Karpas-422 (cell line): ENCODE measurements around the gene HPS5. TPM values are rescaled to one million over a fixed set of nuclear protein-coding genes. Genes with fewer than 3 reads are reported as not detected.
A peak's percentile ranks its signal among the peaks of the same experiment; 100 is the strongest.

Experiments used
- DNase-seq: peaks from one replicate; pipeline ENCODE4 v3.0.0-alpha.2; 2015
- H2AFZ ChIP-seq: fragments of 200-600 bp; sonication (generic); 2 replicates; pipeline ENCODE4 v1.6.1; 2014; ENCODE audit warnings: antibody characterized with exemption, low read length, mixed read lengths
- H3K27ac ChIP-seq: fragments of 200-600 bp; sonication (generic); 2 replicates; pipeline ENCODE4 v1.5.1; 2014; ENCODE audit warnings: mild to moderate bottlenecking, low read length, moderate library complexity
- H3K27me3 ChIP-seq: fragments of 200-600 bp; sonication (generic); 2 replicates; pipeline ENCODE4 v1.6.1; 2014; ENCODE audit warnings: low read length, mixed read lengths
- H3K36me3 ChIP-seq: fragments of 200-600 bp; sonication (generic); 2 replicates; pipeline ENCODE4 v1.6.1; 2014; ENCODE audit warnings: low read length, mixed read lengths; ENCODE audit not compliant: insufficient read depth
- H3K4me1 ChIP-seq: fragments of 200-600 bp; sonication (generic); 2 replicates; pipeline ENCODE4 v1.6.1; 2014; ENCODE audit warnings: mild to moderate bottlenecking, low read length, mixed read lengths
- H3K4me2 ChIP-seq: fragments of 200-600 bp; sonication (generic); 2 replicates; pipeline ENCODE4 v1.6.1; 2014; ENCODE audit warnings: low read length, low read depth, mild to moderate bottlenecking; ENCODE audit not compliant: poor library complexity, severe bottlenecking
- H3K4me3 ChIP-seq: fragments of 200-600 bp; sonication (generic); 2 replicates; pipeline ENCODE4 v1.5.1; 2014; ENCODE audit warnings: mild to moderate bottlenecking, antibody characterized with exemption, low read length, mixed read lengths
- H3K79me2 ChIP-seq: fragments of 200-600 bp; sonication (generic); 2 replicates; pipeline ENCODE4 v1.6.1; 2014; ENCODE audit warnings: mild to moderate bottlenecking, low read length, mixed read lengths
- H3K9ac ChIP-seq: fragments of 200-600 bp; sonication (generic); 2 replicates; pipeline ENCODE4 v1.6.0; 2014; ENCODE audit warnings: low read length
- H3K9me2 ChIP-seq: fragments of 200-600 bp; sonication (generic), shearing (Covaris generic); replicated peaks from 2 replicates; pipeline ENCODE4 v1.6.0; 2014; ENCODE audit warnings: mild to moderate bottlenecking, low read length, moderate library complexity; ENCODE audit not compliant: insufficient read depth
- H3K9me3 ChIP-seq: fragments of 300-700, 200-600 bp; sonication (generic); 2 replicates; pipeline ENCODE4 v1.6.1; 2014; ENCODE audit warnings: low read length, mixed read lengths
- H4K20me1 ChIP-seq: fragments of 200-600 bp; sonication (generic); 2 replicates; pipeline ENCODE4 v1.6.1; 2014; ENCODE audit warnings: mild to moderate bottlenecking, antibody characterized with exemption, low read length, low read depth; ENCODE audit not compliant: insufficient read depth
- total RNA-seq: library from RNA; depleted of rRNA; stranded (reverse); fragments of >200 nt; shearing (Covaris generic); gene quantifications from 2 replicates; pipeline ENCODE4 v1.2.3, GENCODE V29; 2014; ENCODE audit warnings: low replicate concordance; rRNA removed

Gene HPS5, protein sequence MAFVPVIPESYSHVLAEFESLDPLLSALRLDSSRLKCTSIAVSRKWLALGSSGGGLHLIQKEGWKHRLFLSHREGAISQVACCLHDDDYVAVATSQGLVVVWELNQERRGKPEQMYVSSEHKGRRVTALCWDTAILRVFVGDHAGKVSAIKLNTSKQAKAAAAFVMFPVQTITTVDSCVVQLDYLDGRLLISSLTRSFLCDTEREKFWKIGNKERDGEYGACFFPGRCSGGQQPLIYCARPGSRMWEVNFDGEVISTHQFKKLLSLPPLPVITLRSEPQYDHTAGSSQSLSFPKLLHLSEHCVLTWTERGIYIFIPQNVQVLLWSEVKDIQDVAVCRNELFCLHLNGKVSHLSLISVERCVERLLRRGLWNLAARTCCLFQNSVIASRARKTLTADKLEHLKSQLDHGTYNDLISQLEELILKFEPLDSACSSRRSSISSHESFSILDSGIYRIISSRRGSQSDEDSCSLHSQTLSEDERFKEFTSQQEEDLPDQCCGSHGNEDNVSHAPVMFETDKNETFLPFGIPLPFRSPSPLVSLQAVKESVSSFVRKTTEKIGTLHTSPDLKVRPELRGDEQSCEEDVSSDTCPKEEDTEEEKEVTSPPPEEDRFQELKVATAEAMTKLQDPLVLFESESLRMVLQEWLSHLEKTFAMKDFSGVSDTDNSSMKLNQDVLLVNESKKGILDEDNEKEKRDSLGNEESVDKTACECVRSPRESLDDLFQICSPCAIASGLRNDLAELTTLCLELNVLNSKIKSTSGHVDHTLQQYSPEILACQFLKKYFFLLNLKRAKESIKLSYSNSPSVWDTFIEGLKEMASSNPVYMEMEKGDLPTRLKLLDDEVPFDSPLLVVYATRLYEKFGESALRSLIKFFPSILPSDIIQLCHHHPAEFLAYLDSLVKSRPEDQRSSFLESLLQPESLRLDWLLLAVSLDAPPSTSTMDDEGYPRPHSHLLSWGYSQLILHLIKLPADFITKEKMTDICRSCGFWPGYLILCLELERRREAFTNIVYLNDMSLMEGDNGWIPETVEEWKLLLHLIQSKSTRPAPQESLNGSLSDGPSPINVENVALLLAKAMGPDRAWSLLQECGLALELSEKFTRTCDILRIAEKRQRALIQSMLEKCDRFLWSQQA
- total RNA-seq = 31.2 and 44.2 TPM in 2 replicates

- peak within 1 kb of the TSS; percentile 95 for H2AFZ ChIP-seq
Observed at GRCh38 chr11:18321969-18322711, at the start of gene HPS5, which contains the start of gene GTF2H1. TSS of gene HPS5 (minus strand) at chr11:18322140. CDS start at chr11:18317858, 4,282 bp downstream. TSS of gene GTF2H1 (plus strand) at chr11:18322567. CDS start at chr11:18333075, 10,508 bp downstream.

GRCh38 chr11:18371279-18371678 is 49.3 kb upstream of the HPS5 start:
- no peak overlapping the region for H3K27ac ChIP-seq
- DNase-seq = no peak
- no peak overlapping the region for H3K4me3 ChIP-seq
- no peaks in the 10 kb centered on the region for H3K79me2 ChIP-seq
- H3K27me3 ChIP-seq = no peaks in the 10 kb centered on the region
- H3K9me2 ChIP-seq = no peaks in the 10 kb centered on the region
- no peak overlapping the region for H2AFZ ChIP-seq
- H3K9ac ChIP-seq = no peak overlapping the region
- H3K36me3 ChIP-seq = peaks cover 1% of the 10 kb centered on the region; the same call in 1 of the 2 replicates
- H3K4me1 ChIP-seq = no peaks in the 10 kb centered on the region
- H3K4me2 ChIP-seq = no peak overlapping the region
- H4K20me1 ChIP-seq = no peaks in the 10 kb centered on the region
- no peaks in the 10 kb centered on the region for H3K9me3 ChIP-seq

More at GRCh38 chr11:18321969-18322711, at the start of gene HPS5, which contains the start of gene GTF2H1:
- H3K4me3 ChIP-seq = peak within 1 kb of the TSS; percentile 80
- H3K4me2 ChIP-seq = peak within 1 kb of the TSS; percentile 84
- no peaks in the 10 kb centered on the region for H4K20me1 ChIP-seq
- H3K9me2 ChIP-seq = no peaks in the 10 kb centered on the region
- H3K27ac ChIP-seq = peak within 1 kb of the TSS; percentile 79
- peak; percentile 99 for DNase-seq
- H3K9ac ChIP-seq = peak within 1 kb of the TSS; percentile 92
- peaks cover 52% of the 10 kb centered on the region for H3K4me1 ChIP-seq
- H3K36me3 ChIP-seq = peaks cover 35% of the 10 kb centered on the region
- no peaks in the 10 kb centered on the region for H3K9me3 ChIP-seq
- H3K79me2 ChIP-seq = peaks cover 94% of the 10 kb centered on the region
- no peaks in the 10 kb centered on the region for H3K27me3 ChIP-seq

DNA sequence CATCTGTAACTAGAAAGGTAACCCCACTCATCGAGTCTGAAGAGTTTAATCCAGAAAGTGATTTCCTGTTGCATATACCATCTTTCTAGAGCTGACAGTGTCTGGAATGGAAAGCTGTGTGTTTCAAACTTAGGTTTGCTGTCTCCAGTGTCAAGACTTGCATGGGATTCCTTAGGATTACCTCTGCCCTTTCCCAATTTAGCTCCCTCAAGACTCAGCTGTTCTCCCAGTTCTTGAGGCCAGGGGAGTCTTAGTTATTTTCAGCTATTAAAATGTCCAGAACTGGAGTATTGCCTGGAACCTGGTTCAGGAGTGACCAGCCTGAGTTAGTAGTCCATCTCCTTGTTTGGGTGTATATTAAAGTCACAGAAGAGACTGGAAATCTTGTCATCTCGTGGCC is 47.5 kb upstream of the HPS5 start:
- no peaks in the 10 kb centered on the region for H3K27me3 ChIP-seq
- no peak overlapping the region for H3K9ac ChIP-seq
- peaks cover 14% of the 10 kb centered on the region; the same call in 1 of the 2 replicates for H3K36me3 ChIP-seq
- no peaks in the 10 kb centered on the region for H3K9me2 ChIP-seq
- no peak overlapping the region for H2AFZ ChIP-seq
- H3K4me3 ChIP-seq = no peak overlapping the region
- H3K9me3 ChIP-seq = no peaks in the 10 kb centered on the region
- DNase-seq = no peak
- H3K27ac ChIP-seq = no peak overlapping the region
- H3K4me1 ChIP-seq = no peaks in the 10 kb centered on the region
- H4K20me1 ChIP-seq = no peaks in the 10 kb centered on the region
- H3K4me2 ChIP-seq = no peak overlapping the region
- H3K79me2 ChIP-seq = no peaks in the 10 kb centered on the region

GRCh38 chr11:18368221-18368620 is 46.3 kb upstream of the HPS5 start:
- Histone ChIP-seq H3K9ac (no peak overlapping the region), H4K20me1 (no peaks in the 10 kb centered on the region), H3K79me2 (no peaks in the 10 kb centered on the region), H3K27me3 (no peaks in the 10 kb centered on the region), H2AFZ (no peak overlapping the region), H3K9me3 (no peaks in the 10 kb centered on the region), H3K4me2 (no peak overlapping the region), H3K4me1 (no peaks in the 10 kb centered on the region), H3K27ac (no peak overlapping the region), H3K9me2 (no peaks in the 10 kb centered on the region), H3K36me3 (peaks cover 19% of the 10 kb centered on the region; the same call in 1 of the 2 replicates), H3K4me3 (no peak overlapping the region)
- DNase-seq = no peak

GRCh38 chr11:18367431-18367830 is 45.5 kb upstream of the HPS5 start:
- Histone ChIP-seq H3K4me1 (no peaks in the 10 kb centered on the region), H3K79me2 (no peaks in the 10 kb centered on the region), H3K27me3 (no peaks in the 10 kb centered on the region), H4K20me1 (no peaks in the 10 kb centered on the region), H3K4me3 (no peak overlapping the region), H3K4me2 (no peak overlapping the region), H3K9me2 (no peaks in the 10 kb centered on the region), H2AFZ (no peak overlapping the region), H3K9ac (no peak overlapping the region), H3K9me3 (no peaks in the 10 kb centered on the region), H3K27ac (no peak overlapping the region), H3K36me3 (peaks cover 19% of the 10 kb centered on the region; the same call in 1 of the 2 replicates)
- no peak for DNase-seq

DNA sequence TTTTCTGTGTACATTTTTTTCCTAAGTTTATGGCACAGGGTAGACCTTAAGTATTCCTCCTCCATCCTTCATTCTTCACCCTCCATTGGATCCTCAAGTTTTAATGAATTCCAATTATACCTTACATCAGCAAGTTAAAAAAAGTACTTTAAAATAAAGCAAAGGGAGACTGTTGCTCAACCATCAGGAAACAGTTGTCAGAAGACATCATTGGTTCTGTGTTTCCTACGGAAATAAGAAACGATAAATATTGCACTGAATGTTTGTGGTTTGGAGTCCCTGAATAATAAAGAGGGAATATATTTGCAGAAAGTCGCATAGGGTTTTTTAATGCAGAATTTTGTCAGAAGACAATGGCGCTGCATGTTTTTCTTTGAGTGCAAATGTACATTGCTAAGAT is 44.3 kb upstream of the HPS5 start:
- no peak for DNase-seq
- Histone ChIP-seq H3K9me2 (no peaks in the 10 kb centered on the region), H3K79me2 (no peaks in the 10 kb centered on the region), H3K27me3 (no peaks in the 10 kb centered on the region), H4K20me1 (no peaks in the 10 kb centered on the region), H2AFZ (no peak overlapping the region), H3K4me3 (no peak overlapping the region), H3K27ac (no peak overlapping the region), H3K9ac (no peak overlapping the region), H3K36me3 (peaks cover 26% of the 10 kb centered on the region; the same call in 1 of the 2 replicates), H3K4me1 (no peaks in the 10 kb centered on the region), H3K4me2 (no peak overlapping the region), H3K9me3 (no peaks in the 10 kb centered on the region)

DNA sequence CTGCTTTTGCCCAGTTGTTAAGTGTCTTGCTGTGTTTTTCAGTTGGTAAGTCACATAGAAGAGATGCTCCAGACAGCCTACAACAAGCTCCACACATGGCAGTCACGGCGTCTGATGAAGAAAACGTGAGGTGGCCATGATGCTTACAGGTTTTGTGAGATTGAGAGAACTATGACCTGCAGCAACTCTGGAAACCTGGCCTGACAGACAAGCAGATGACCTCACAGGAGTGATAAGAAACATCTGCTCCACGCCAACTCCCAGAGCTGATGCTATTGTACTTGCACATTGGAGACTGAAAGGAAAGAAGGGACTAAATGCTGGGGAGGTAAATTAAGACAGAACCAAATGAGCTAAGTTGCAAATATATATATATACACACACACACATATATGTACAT is 43.8 kb upstream of the HPS5 start:
- H3K27ac ChIP-seq = no peak overlapping the region
- H3K9me3 ChIP-seq = no peaks in the 10 kb centered on the region
- no peak overlapping the region for H2AFZ ChIP-seq
- H3K9ac ChIP-seq = no peak overlapping the region
- no peaks in the 10 kb centered on the region for H3K27me3 ChIP-seq
- no peak for DNase-seq
- H3K36me3 ChIP-seq = peaks cover 26% of the 10 kb centered on the region; the same call in 1 of the 2 replicates
- no peaks in the 10 kb centered on the region for H4K20me1 ChIP-seq
- H3K79me2 ChIP-seq = no peaks in the 10 kb centered on the region
- H3K4me2 ChIP-seq = no peak overlapping the region
- no peaks in the 10 kb centered on the region for H3K9me2 ChIP-seq
- H3K4me3 ChIP-seq = no peak overlapping the region
- H3K4me1 ChIP-seq = no peaks in the 10 kb centered on the region
